DND-41 (cell line): ENCODE data around the gene MRPL55.

Source experiments
- CTCF ChIP-seq: IDR thresholded peaks from 2 replicates; pipeline ENCODE4 v1.5.1; 2012; ENCODE audit warnings: borderline replicate concordance, low read length, moderate library complexity, mild to moderate bottlenecking; ENCODE audit not compliant: poor library complexity, severe bottlenecking; ENCODE audit errors: extremely low read depth
- EZH2 ChIP-seq: IDR thresholded peaks from 3 replicates; pipeline ENCODE4 v1.6.1; 2012; ENCODE audit warnings: borderline replicate concordance, low read depth, mild to moderate bottlenecking, moderate library complexity, low read length, inconsistent platforms; ENCODE audit not compliant: severe bottlenecking

GRCh38 chr1:228154021-228154669 is 45.0 kb upstream of the MRPL55 start:
- TF ChIP-seq EZH2 (no peak), CTCF (no peak)
